ENCODE results near the gene HPX. TPM values are rescaled to one million over a fixed set of nuclear protein-coding genes. Genes with fewer than 3 reads are reported as not detected.

HPX gene
- total RNA-seq, 1 experiment from 2014 or later = 0.75 TPM

- peak; percentile 91 for DNase-seq (ENCODE audit: unreplicated experiment)
- no peaks in the 10 kb centered on the region for H3K36me3 Mint-ChIP-seq (ENCODE audit: insufficient read depth, unreplicated experiment)
- no TSS peak for BruUV-seq (replicated peaks)
Observed at GRCh38 chr11:6389905-6390717, 50.7 kb downstream of the HPX start, which contains the start of gene SMPD1. TSS of gene SMPD1 (plus strand) at chr11:6390474. CDS start at chr11:6390599, 125 bp downstream.

GRCh38 chr11:6388748-6389147 is 52.0 kb downstream of the HPX start:
- Mint-ChIP-seq H3K9me3 (ENCODE audit: unreplicated experiment) (no peaks in the 10 kb centered on the region), H3K27ac (ENCODE audit: low read depth, unreplicated experiment) (peak overlapping the region; percentile 96), H3K27me3 (ENCODE audit: insufficient read depth, unreplicated experiment) (no peaks in the 10 kb centered on the region), H3K4me3 (ENCODE audit: unreplicated experiment) (peak overlapping the region; percentile 94), H3K4me1 (ENCODE audit: insufficient read depth, unreplicated experiment) (peaks cover 29% of the 10 kb centered on the region), H3K36me3 (ENCODE audit: insufficient read depth, unreplicated experiment) (no peaks in the 10 kb centered on the region)
- ChIA-PET POLR2A (interaction anchor here (0.6 to 5.3 kb wide), 13 partner anchors 10 to 230 kb away, joined by 3 to 32 read pairs (median 6); partner anchors contain the start of genes APBB1, ARFIP2, CAVIN3 and DNHD1), CTCF (interaction anchor here (0.6 to 4.4 kb wide), 10 partner anchors 10 to 144 kb away, joined by 3 to 50 read pairs (median 4); no protein-coding TSS in a partner anchor)
- intact Hi-C loops (cut with micrococcal nuclease) = no loop called here
- no peak for TF ChIP-seq CTCF (IDR thresholded peaks at IDR 0.05; ENCODE audit: unreplicated experiment)
- no peak for DNase-seq (ENCODE audit: unreplicated experiment)
- no TSS peak for BruUV-seq (replicated peaks)

More at GRCh38 chr11:6389905-6390717, 50.7 kb downstream of the HPX start, which contains the start of gene SMPD1:
- Mint-ChIP-seq H3K9me3 (ENCODE audit: unreplicated experiment) (no peaks in the 10 kb centered on the region), H3K27ac (ENCODE audit: low read depth, unreplicated experiment) (peak within 1 kb of the TSS; percentile 96), H3K4me1 (ENCODE audit: insufficient read depth, unreplicated experiment) (peaks cover 29% of the 10 kb centered on the region), H3K27me3 (ENCODE audit: insufficient read depth, unreplicated experiment) (no peaks in the 10 kb centered on the region), H3K4me3 (ENCODE audit: unreplicated experiment) (peak within 1 kb of the TSS; percentile 94)
- ChIA-PET CTCF (interaction anchor here (0.5 to 2.5 kb wide), 8 partner anchors 11 to 370 kb away, joined by 3 to 16 read pairs (median 4); no protein-coding TSS in a partner anchor), POLR2A (interaction anchor here (0.6 to 5.3 kb wide), 18 partner anchors 10 to 770 kb away, joined by 3 to 32 read pairs (median 6); partner anchors contain the start of genes APBB1, ARFIP2, CAVIN3 and ILK)
- intact Hi-C loops (cut with micrococcal nuclease) = loop anchor here (1.0 to 5.0 kb wide), 2 partner anchors 42 to 292 kb away; partner anchors contain the start of gene MRPL17
- TF ChIP-seq CTCF (IDR thresholded peaks at IDR 0.05; ENCODE audit: unreplicated experiment) = no peak

- peak; percentile 31 for DNase-seq (ENCODE audit: unreplicated experiment)
- Mint-ChIP-seq H3K9me3 (ENCODE audit: unreplicated experiment) (no peaks in the 10 kb centered on the region), H3K27me3 (ENCODE audit: insufficient read depth, unreplicated experiment) (no peaks in the 10 kb centered on the region), H3K4me3 (ENCODE audit: unreplicated experiment) (peak overlapping the region; percentile 33), H3K4me1 (ENCODE audit: insufficient read depth, unreplicated experiment) (peaks cover 29% of the 10 kb centered on the region), H3K36me3 (ENCODE audit: insufficient read depth, unreplicated experiment) (no peaks in the 10 kb centered on the region), H3K27ac (ENCODE audit: low read depth, unreplicated experiment) (peak overlapping the region; percentile 77)
- intact Hi-C loops (cut with micrococcal nuclease) = no loop called here
- BruUV-seq (replicated peaks) = no TSS peak
- ChIA-PET POLR2A (interaction anchor here (0.7 to 5.3 kb wide), 13 partner anchors 19 to 231 kb away, joined by 3 to 32 read pairs (median 4); partner anchors contain the start of genes APBB1, ARFIP2, CAVIN3 and DNHD1), CTCF (interaction anchor here (0.5 to 4.4 kb wide), 13 partner anchors 10 to 424 kb away, joined by 3 to 50 read pairs (median 5); no protein-coding TSS in a partner anchor)
- no peak for TF ChIP-seq CTCF (IDR thresholded peaks at IDR 0.05; ENCODE audit: unreplicated experiment)
Observed at GRCh38 chr11:6387811-6388599, 52.8 kb downstream of the HPX start.
